DMS 273 (cell line): Measurements from ENCODE around the gene PTPRU.
A peak's percentile ranks its signal among the peaks of the same experiment; 100 is the strongest.

Source experiments
- DNase-seq: peaks from one replicate; lab custom pipeline; 2025; ENCODE audit not compliant: unreplicated experiment; lab: John Stamatoyannopoulos, UW

Gene PTPRU

GRCh38 chr1:29360768-29361167 is 124.4 kb downstream of the PTPRU start:
- no peak for DNase-seq

GRCh38 chr1:29361686-29362085 is 125.4 kb downstream of the PTPRU start:
- DNase-seq: no peak

- no peak for DNase-seq
These were observed 125.8 kb downstream of the PTPRU start for GRCh38 chr1:29362116-29362515.

- no peak for DNase-seq
These were observed 126.4 kb downstream of the PTPRU start for GRCh38 chr1:29362764-29363163.

GRCh38 chr1:29363536-29363935 is 127.2 kb downstream of the PTPRU start:
- no peak for DNase-seq

- no peak for DNase-seq
These were observed 127.9 kb downstream of the PTPRU start for GRCh38 chr1:29364101-29364678.

- DNase-seq: no peak
These were observed 129.8 kb downstream of the PTPRU start for GRCh38 chr1:29365906-29366670.

- DNase-seq: no peak
These were observed 132.9 kb downstream of the PTPRU start for GRCh38 chr1:29368936-29369932.

GRCh38 chr1:29370067-29370466 is 133.7 kb downstream of the PTPRU start:
- peak; percentile 32 for DNase-seq

GRCh38 chr1:29371332-29371731 is 135.0 kb downstream of the PTPRU start:
- DNase-seq: no peak

- DNase-seq: no peak
These were observed 135.8 kb downstream of the PTPRU start for GRCh38 chr1:29372108-29372507.
